H1 (cell line): ENCODE measurements around the gene ZNF254. TPM values are rescaled to one million over a fixed set of nuclear protein-coding genes. Genes with fewer than 3 reads are reported as not detected.
A peak's percentile ranks its signal among the peaks of the same experiment; 100 is the strongest.
"Not testable (repeated sequence)": the region's sequence is repeated elsewhere in the genome, so short reads cannot be mapped to it uniquely, and the experiment has no call there.

Experiments used
- CTCF ChIA-PET: fragments of 300-600 bp; sonication (Branson Sonifier 250); formaldehyde crosslinking; loops from one replicate; lab custom pipeline; 2021; ENCODE audit not compliant: partially characterized antibody; lab: Charles Lee
- POLR2A ChIA-PET: fragments of 300-600 bp; sonication (Branson Sonifier 250); formaldehyde crosslinking; loops from one replicate; lab custom pipeline; 2021; ENCODE audit warnings: inconsistent platforms; ENCODE audit not compliant: partially characterized antibody; lab: Charles Lee
- DNase-seq, 2 experiments: peaks; one replicate each; pipeline versions ENCODE4 v3.0.0 to v3.0.0-alpha.2; 2010 to 2022; ENCODE audit warnings: low spot score in 2 of 2, low read depth in 1 of 2, mixed read lengths in 1 of 2
- FAIRE-seq: peaks from 2 replicates; lab custom pipeline; 2011; peaks lifted over from hg19 to GRCh38; lab: Jason Lieb, UNC
- H2AFZ ChIP-seq: 2 replicates; pipeline ENCODE4 v1.8.1; 2012; ENCODE audit warnings: low read length, inconsistent platforms
- H2AK5ac ChIP-seq: 2 replicates; pipeline ENCODE4 v1.6.1; 2013; ENCODE audit warnings: low read depth, low read length
- H2BK120ac ChIP-seq: replicated peaks from 2 replicates; pipeline ENCODE3; 2013; ENCODE audit warnings: low read depth, low read length, inconsistent platforms
- H2BK12ac ChIP-seq: 2 replicates; pipeline ENCODE4 v1.6.1; 2013; ENCODE audit warnings: low read depth, low read length
- H2BK15ac ChIP-seq: 2 replicates; pipeline ENCODE4 v1.6.1; 2013; ENCODE audit warnings: low read length
- H2BK20ac ChIP-seq: 2 replicates; pipeline ENCODE4 v1.6.1; 2013; ENCODE audit warnings: low read length
- H2BK5ac ChIP-seq: 2 replicates; pipeline ENCODE4 v1.6.1; 2013; ENCODE audit warnings: low read depth, low read length
- H3K14ac ChIP-seq: 2 replicates; pipeline ENCODE4 v1.6.1; 2013; ENCODE audit warnings: inconsistent platforms; ENCODE audit not compliant: insufficient read length
- H3K18ac ChIP-seq: 2 replicates; pipeline ENCODE4 v1.6.1; 2013; ENCODE audit warnings: low read length; ENCODE audit errors: extremely low read depth
- H3K23ac ChIP-seq: 2 replicates; pipeline ENCODE4 v1.6.1; 2013; ENCODE audit warnings: inconsistent platforms; ENCODE audit not compliant: insufficient read length
- H3K23me2 ChIP-seq: 2 replicates; pipeline ENCODE4 v1.6.1; 2013; ENCODE audit warnings: low read depth, low read length
- H3K27ac ChIP-seq: 2 replicates; pipeline ENCODE4 v1.6.1; 2011; ENCODE audit warnings: low read depth, low read length, inconsistent platforms
- H3K27me3 ChIP-seq, 4 experiments: replicated peaks in 1 of 4; 1 replicate in 1 of 4; 2 replicates in 3 of 4; pipeline versions ENCODE4 v1.6.1 to v1.8.1; 2011 to 2013; ENCODE audit warnings: low read length in 3 of 4, mild to moderate bottlenecking in 3 of 4, inconsistent platforms in 2 of 4, mixed read lengths in 2 of 4, moderate library complexity in 1 of 4; ENCODE audit not compliant: control insufficient read depth in 3 of 4, insufficient read depth in 3 of 4; ENCODE audit errors: extremely low read depth in 1 of 4
- H3K36me3 ChIP-seq, 4 experiments: 2 replicates each; pipeline versions ENCODE4 v1.6.1 to v1.8.1; 2011 to 2013; ENCODE audit warnings: mild to moderate bottlenecking in 4 of 4, low read length in 3 of 4, moderate library complexity in 2 of 4, control low read depth in 1 of 4, inconsistent platforms in 1 of 4; ENCODE audit not compliant: insufficient read depth in 4 of 4, control insufficient read depth in 2 of 4
- H3K4ac ChIP-seq: replicated peaks from 2 replicates; pipeline ENCODE3; 2013; ENCODE audit warnings: low read length, low read depth, mixed read lengths, inconsistent platforms; ENCODE audit not compliant: insufficient read length
- H3K4me1 ChIP-seq, 4 experiments: replicated peaks in 1 of 4; 1 replicate in 1 of 4; 2 replicates in 3 of 4; pipeline versions ENCODE4 v1.6.1 to v1.8.1; 2011 to 2013; ENCODE audit warnings: low read length in 3 of 4, inconsistent platforms in 2 of 4, mixed read lengths in 1 of 4; ENCODE audit not compliant: insufficient read depth in 4 of 4, control insufficient read depth in 3 of 4
- H3K4me2 ChIP-seq, 2 experiments: 2 replicates each; pipeline versions ENCODE4 v1.6.1 to v1.8.1; 2011 to 2013; ENCODE audit warnings: low read depth in 2 of 2, low read length in 2 of 2, control low read depth in 1 of 2, inconsistent platforms in 1 of 2, mild to moderate bottlenecking in 1 of 2; ENCODE audit not compliant: insufficient read depth in 1 of 2
- H3K4me3 ChIP-seq, 4 experiments: fragments of 200-600, 300-600 bp in 1 of 4; sonication (generic), shearing (Covaris generic), sonication (Bioruptor Twin) in 1 of 4; 2 replicates each; pipeline versions ENCODE4 v1.5.1 to v1.8.1; 2011 to 2016; ENCODE audit warnings: low read length in 4 of 4, low read depth in 3 of 4, control low read depth in 2 of 4, inconsistent platforms in 2 of 4, mild to moderate bottlenecking in 2 of 4, mixed read lengths in 1 of 4, moderate library complexity in 1 of 4; ENCODE audit not compliant: insufficient read depth in 2 of 4; ENCODE audit errors: extremely low read depth in 1 of 4
- H3K56ac ChIP-seq: replicated peaks from 2 replicates; pipeline ENCODE3; 2013; ENCODE audit warnings: low read depth, mild to moderate bottlenecking, mixed read lengths, low read length, inconsistent platforms; ENCODE audit not compliant: insufficient read length
- H3K79me1 ChIP-seq: 2 replicates; pipeline ENCODE4 v1.6.1; 2013; ENCODE audit warnings: low read depth, low read length, control low read depth
- H3K79me2 ChIP-seq, 2 experiments: 2 replicates each; pipeline versions ENCODE4 v1.6.1 to v1.8.1; 2012 to 2013; ENCODE audit warnings: low read length in 2 of 2, mild to moderate bottlenecking in 2 of 2, inconsistent platforms in 1 of 2; ENCODE audit not compliant: insufficient read depth in 2 of 2, control insufficient read depth in 1 of 2
- H3K9ac ChIP-seq, 4 experiments: replicated peaks in 1 of 4; 1 replicate in 1 of 4; 2 replicates in 3 of 4; pipeline versions ENCODE4 v1.6.1 to v1.8.1; 2011 to 2013; ENCODE audit warnings: low read depth in 3 of 4, low read length in 3 of 4, control low read depth in 2 of 4, mild to moderate bottlenecking in 2 of 4, moderate library complexity in 2 of 4, inconsistent platforms in 1 of 4; ENCODE audit errors: extremely low read depth in 1 of 4
- H3K9me3 ChIP-seq, 2 experiments: 2 replicates each; pipeline versions ENCODE4 v1.6.1 to v1.8.1; 2012 to 2013; ENCODE audit warnings: mild to moderate bottlenecking in 2 of 2, moderate library complexity in 2 of 2, control low read depth in 1 of 2, inconsistent platforms in 1 of 2, low read depth in 1 of 2, low read length in 1 of 2, mixed read lengths in 1 of 2; ENCODE audit not compliant: insufficient read depth in 2 of 2
- H4K20me1 ChIP-seq, 2 experiments: replicated peaks in 1 of 2; 2 replicates each; pipeline versions ENCODE3 to v1.8.1; 2011 to 2013; ENCODE audit warnings: inconsistent platforms in 2 of 2, low read length in 2 of 2, mild to moderate bottlenecking in 1 of 2; ENCODE audit not compliant: insufficient read depth in 2 of 2, control insufficient read depth in 1 of 2
- H4K5ac ChIP-seq: 2 replicates; pipeline ENCODE4 v1.6.1; 2013; ENCODE audit warnings: low read length, low read depth, mixed read lengths, inconsistent platforms; ENCODE audit not compliant: insufficient read length
- H4K8ac ChIP-seq: 2 replicates; pipeline ENCODE4 v1.8.0; 2013; ENCODE audit warnings: mild to moderate bottlenecking, moderate library complexity, low read length, inconsistent platforms; ENCODE audit not compliant: insufficient read depth; ENCODE audit errors: extremely low read depth
- H4K91ac ChIP-seq: replicated peaks from 2 replicates; pipeline ENCODE3; 2013; ENCODE audit warnings: low read length, mixed read lengths, inconsistent platforms; ENCODE audit not compliant: insufficient read length
- ASH2L ChIP-seq: fragments of 200-600, 300-600 bp; sonication (generic); IDR thresholded peaks from one replicate; pipeline ENCODE4 v1.7.1; 2017; ENCODE audit warnings: low read length
- CEBPB ChIP-seq: IDR thresholded peaks from 2 replicates; pipeline ENCODE4 v1.6.1; 2012; ENCODE audit warnings: low read depth, low read length
- EP300 ChIP-seq, 2 experiments: IDR thresholded peaks; 1 replicate in 1 of 2; 2 replicates in 1 of 2; pipeline ENCODE4 v1.6.1; 2011 to 2012; ENCODE audit warnings: low read depth in 2 of 2, low read length in 2 of 2, mild to moderate bottlenecking in 2 of 2, borderline replicate concordance in 1 of 2, inconsistent platforms in 1 of 2, moderate library complexity in 1 of 2
- NANOG ChIP-seq: IDR thresholded peaks from 2 replicates; pipeline ENCODE4 v1.6.1; 2011; ENCODE audit warnings: low read length, low read depth, mild to moderate bottlenecking, inconsistent platforms; ENCODE audit not compliant: insufficient read depth, poor library complexity, severe bottlenecking
- POLR2A ChIP-seq, 2 experiments: IDR thresholded peaks; 1 replicate in 1 of 2; 2 replicates in 1 of 2; pipeline ENCODE4 v1.6.1; 2011; ENCODE audit warnings: low read depth in 2 of 2, low read length in 2 of 2, mild to moderate bottlenecking in 2 of 2; ENCODE audit errors: control extremely low read depth in 1 of 2
- POU5F1 ChIP-seq: IDR thresholded peaks from 2 replicates; pipeline ENCODE4 v1.6.1; 2011; ENCODE audit warnings: low read depth, mild to moderate bottlenecking, low read length, moderate library complexity
- RAD21 ChIP-seq, 2 experiments: IDR thresholded peaks in 1 of 2; conservative IDR thresholded peaks in 1 of 2; 2 replicates each; pipeline ENCODE4 v1.6.1; 2011; ENCODE audit warnings: low read depth in 2 of 2, low read length in 2 of 2, improper control_type of control experiment in 1 of 2, inconsistent platforms in 1 of 2, mild to moderate bottlenecking in 1 of 2, moderate library complexity in 1 of 2
- RXRA ChIP-seq: IDR thresholded peaks from 2 replicates; pipeline ENCODE4 v1.6.1; 2011; ENCODE audit warnings: low read depth, mild to moderate bottlenecking, low read length, moderate library complexity; ENCODE audit not compliant: insufficient read depth
- SP1 ChIP-seq: IDR thresholded peaks from 2 replicates; pipeline ENCODE4 v1.6.1; 2011; ENCODE audit warnings: low read depth, low read length
- TAF1 ChIP-seq: IDR thresholded peaks from 2 replicates; pipeline ENCODE4 v1.6.1; 2011; ENCODE audit warnings: mild to moderate bottlenecking, low read depth, low read length
- WGBS, 2 experiments: shearing (Covaris generic) in 1 of 2; methylation state at CpG; one replicate each; pipeline versions ENCODE4 v1.1.6 to v1.1.7; 2013 to 2015; ENCODE audit warnings: low lambda C conversion rate in 2 of 2, mixed read lengths in 2 of 2, inconsistent platforms in 1 of 2, low coverage in 1 of 2, missing lambda C conversion rate in 1 of 2; ENCODE audit not compliant: insufficient replicate concordance in 2 of 2, insufficient coverage in 1 of 2, insufficient read length in 1 of 2; ENCODE audit errors: extremely low coverage in 1 of 2, missing lambda C conversion rate in 1 of 2; 5-methylcytosine and 5-hydroxymethylcytosine counted together
- polyA plus RNA-seq, 7 experiments: library from polyadenylated mRNA; depleted of rRNA in 3 of 7; stranded (reverse) in 5 of 7; unstranded in 2 of 7; fragments of >200 nt in 5 of 7; fragments of 200-250 nt in 2 of 7; gene quantifications; 1 replicate in 5 of 7; 2 replicates in 1 of 7; 4 replicates in 1 of 7; pipeline versions ENCODE4 v1.2.1 to v1.2.3, GENCODE V29; 2011 to 2013; ENCODE audit warnings: missing spikeins in 2 of 7, mixed read lengths in 2 of 7
- total RNA-seq: library from RNA; stranded (reverse); fragmentation: NEBNext Ultra II Directional; extraction: Animal tissue kit (Norgen Biotek cat#: 25700); gene quantifications from 2 replicates; pipeline ENCODE4 v1.2.1, GENCODE V29; 2021

ZNF254 gene
- total and polyA plus RNA-seq, 2 of the 8 experiments (the other 6 are each of a cell fraction or from before 2014, with no cell fraction given) = 4.4 to 22.0 TPM

DNA sequence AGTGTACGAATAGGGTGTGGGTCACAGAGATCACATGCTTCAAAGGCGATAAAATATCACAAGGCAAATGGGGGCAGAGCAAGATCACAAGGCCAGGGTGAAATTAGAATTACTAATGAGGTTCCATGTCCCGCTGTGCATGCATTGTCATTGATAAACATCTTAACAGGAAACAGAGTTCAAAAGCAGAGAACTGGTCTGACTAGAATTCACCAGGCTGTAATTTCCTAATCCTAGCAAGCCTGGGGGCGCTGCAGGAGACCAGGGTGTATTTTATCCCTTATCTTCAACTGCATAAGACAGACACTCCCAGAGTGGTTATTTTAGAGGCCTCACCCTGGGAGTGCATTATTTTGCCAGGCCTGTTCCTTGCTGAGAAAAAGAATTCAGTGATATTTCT is 11.5 kb upstream of the ZNF254 start:
- H3K36me3 ChIP-seq = peaks cover 2 to 35% (median 7%) of the 10 kb centered on the region in 4 experiments; a peak in 6 of 8 replicates
- H3K27ac ChIP-seq, POLR2A ChIA-PET, H2AFZ ChIP-seq, FAIRE-seq, H3K9ac ChIP-seq, H3K56ac ChIP-seq, H3K4me2 ChIP-seq, H3K23me2 ChIP-seq, H2BK5ac ChIP-seq, H2BK12ac ChIP-seq, H2AK5ac ChIP-seq, H2BK120ac ChIP-seq, H3K23ac ChIP-seq, H3K18ac ChIP-seq, H3K79me2 ChIP-seq, H3K14ac ChIP-seq, H4K91ac ChIP-seq, H2BK20ac ChIP-seq, H4K8ac ChIP-seq, H3K79me1 ChIP-seq, H4K20me1 ChIP-seq, H3K4ac ChIP-seq, H2BK15ac ChIP-seq, H4K5ac ChIP-seq, H3K27me3 ChIP-seq: not testable (repeated sequence)
- TF ChIP-seq EP300 (IDR thresholded peaks at IDR 0.05; ENCODE audit: borderline replicate concordance in 1 of 2, low read depth in 2 of 2, low read length in 2 of 2) (peak; percentile 55 to 85; a peak in 2 of 3 replicates), POU5F1 (peak; percentile 58; the same call in 1 of the 2 replicates), CEBPB (peak; percentile 45; the same call in 1 of the 2 replicates), ASH2L (peak; percentile 54), RAD21 (IDR thresholded peaks at IDR 0.05 in 1 of 2, conservative IDR thresholded peaks at IDR 0.05 in 1 of 2; ENCODE audit: low read depth in 2 of 2, low read length in 2 of 2) (0 out of 4 replicates have a peak, but pooled peaks of 1 of the 2 experiments have one; percentile 5), SP1 (peak; percentile 68; the same call in 1 of the 2 replicates), TAF1 (0 out of 2 replicates have a peak, but pooled peaks have one; percentile 16), POLR2A (IDR thresholded peaks at IDR 0.05; ENCODE audit: control extremely low read depth in 1 of 2, low read depth in 2 of 2, low read length in 2 of 2) (0 out of 3 replicates have a peak, but pooled peaks of 1 of the 2 experiments have one; percentile 30), NANOG (peak; percentile 28), RXRA (0 out of 2 replicates have a peak, but pooled peaks have one; percentile 37)
- CTCF ChIA-PET = interaction anchor here (0.8 kb wide), 1 partner anchor 11 kb away, joined by 5 read pairs; the partner anchor contains the start of gene ZNF254
- peaks cover 5 to 12% of the 10 kb centered on the region in 2 experiments; a peak in 2 of 4 replicates for H3K9me3 ChIP-seq
- DNase-seq = peak in 1 of 2 experiments; percentile 50
- H3K4me3 ChIP-seq = peak overlapping the region in 1 of 4 experiments; percentile 11; a peak in 1 of 8 replicates
- 59% methylated on average over 4 of the region's 4 CpGs; no CpG with 5 or more reads in 1 of the 2 experiments for WGBS, 2 experiments
- peaks cover 5 to 27% (median 13%) of the 10 kb centered on the region in 4 experiments for H3K4me1 ChIP-seq
